ENCODE measurements around the gene SERPINB1. TPM values are rescaled to one million over a fixed set of nuclear protein-coding genes. Genes with fewer than 3 reads are reported as not detected.

The SERPINB1 gene
- total and polyA plus RNA-seq, 9 of the 15 experiments (the other 6 are each of a cell fraction or from before 2014, with no cell fraction given): 33.9 to 108 (median 63.8) TPM

GRCh38 chr6:2797564-2798031 is 44.1 kb downstream of the SERPINB1 start:
- H3K27me3 ChIP-seq (ENCODE audit: control insufficient read depth in 2 of 2, insufficient read depth in 2 of 2, low read length in 2 of 2): no peaks in the 10 kb centered on the region
- no peaks in the 10 kb centered on the region for H4K20me1 ChIP-seq (replicated peaks; ENCODE audit: control insufficient read depth, insufficient read depth, low read length)
- FAIRE-seq (no peak), ATAC-seq (peak; percentile 37), DNase-seq (ENCODE audit: extremely low read depth in 1 of 4, low spot score in 3 of 4) (peak in 1 of 4 experiments; percentile 30)
- no peaks in the 10 kb centered on the region for H3K36me3 ChIP-seq (ENCODE audit: control insufficient read depth, insufficient read depth, low read length)
- H3K9me1 ChIP-seq (ENCODE audit: control insufficient read depth, insufficient read depth, low read length): no peaks in the 10 kb centered on the region
- no peaks in the 10 kb centered on the region for H3K79me2 ChIP-seq (ENCODE audit: control insufficient read depth, insufficient read depth, low read length)
- ChIA-PET POLR2A (interaction anchor here (0.6 to 2.8 kb wide), 8 partner anchors 8 to 784 kb away, joined by 3 to 12 read pairs (median 4); partner anchors contain the start of gene SERPINB1), CTCF (ENCODE audit: low intra/inter-chr PET ratio) (no interaction called here)
- H3K9me3 ChIP-seq (replicated peaks; ENCODE audit: control insufficient read depth, insufficient read depth, low read depth, low read length): 0 out of 2 replicates have a peak, but pooled peaks cover 4% of the 10 kb centered on the region
- H3K4me2 ChIP-seq (ENCODE audit: insufficient read depth, low read length): no peak overlapping the region
- no TSS peak for BruUV-seq (replicated peaks)
- H2AFZ ChIP-seq (ENCODE audit: low read depth, low read length): peak overlapping the region; percentile 57; the same call in 1 of the 2 replicates
- H3K4me3 ChIP-seq: no peak overlapping the region
- H3K9ac ChIP-seq (ENCODE audit: insufficient read depth in 1 of 2, low read depth in 2 of 2, low read length in 2 of 2): peak overlapping the region in 1 of 2 experiments; percentile 11; a peak in 2 of 4 replicates
- intact Hi-C loops (cut with micrococcal nuclease) (no loop called here), in situ Hi-C loops (cut with MboI) (no loop called here)
- WGBS (ENCODE audit: insufficient coverage, low coverage, missing lambda C conversion rate): 27% methylated on average over 2 of the region's 3 CpGs
- peaks cover 13 to 16% of the 10 kb centered on the region in 2 experiments for H3K4me1 ChIP-seq (replicated peaks in 1 of 2; ENCODE audit: control insufficient read depth in 2 of 2, insufficient read depth in 2 of 2, low read length in 2 of 2)
- no peak overlapping the region for H3K27ac ChIP-seq (ENCODE audit: extremely low read depth, low read depth, low read length)
- peak; percentile 32; the same call in 1 of the 2 replicates for TF ChIP-seq ARID1B (IDR thresholded peaks at IDR 0.05)
- no peak for TF ChIP-seq POLR2G (IDR thresholded peaks at IDR 0.05; ENCODE audit: low read depth, low read length)
- peak; percentile 98 for TF ChIP-seq ZNF263 (CRISPR knock-in tag; IDR thresholded peaks at IDR 0.05; ENCODE audit: borderline replicate concordance)
- peak; percentile 58 for TF ChIP-seq L3MBTL2 (IDR thresholded peaks at IDR 0.05)
- TF ChIP-seq PCBP2 (IDR thresholded peaks at IDR 0.05; ENCODE audit: low read depth, low read length, poor library complexity, severe bottlenecking): peak; percentile 56
- TF ChIP-seq, protein P1, sequence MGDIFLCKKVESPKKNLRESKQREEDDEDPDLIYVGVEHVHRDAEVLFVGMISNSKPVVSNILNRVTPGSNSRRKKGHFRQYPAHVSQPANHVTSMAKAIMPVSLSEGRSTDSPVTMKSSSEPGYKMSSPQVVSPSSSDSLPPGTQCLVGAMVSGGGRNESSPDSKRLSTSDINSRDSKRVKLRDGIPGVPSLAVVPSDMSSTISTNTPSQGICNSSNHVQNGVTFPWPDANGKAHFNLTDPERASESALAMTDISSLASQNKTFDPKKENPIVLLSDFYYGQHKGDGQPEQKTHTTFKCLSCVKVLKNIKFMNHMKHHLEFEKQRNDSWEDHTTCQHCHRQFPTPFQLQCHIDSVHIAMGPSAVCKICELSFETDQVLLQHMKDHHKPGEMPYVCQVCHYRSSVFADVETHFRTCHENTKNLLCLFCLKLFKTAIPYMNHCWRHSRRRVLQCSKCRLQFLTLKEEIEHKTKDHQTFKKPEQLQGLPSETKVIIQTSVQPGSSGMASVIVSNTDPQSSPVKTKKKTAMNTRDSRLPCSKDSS (IDR thresholded peaks at IDR 0.05; ENCODE audit: low read depth, partially characterized antibody): no peak
- no peak for TF ChIP-seq ZC3H4 (CRISPR knock-in tag; IDR thresholded peaks at IDR 0.05; ENCODE audit: borderline replicate concordance)
- no peak for TF ChIP-seq NFXL1 (CRISPR knock-in tag; IDR thresholded peaks at IDR 0.05)
- no peak for TF ChIP-seq PBX2 (CRISPR knock-in tag; IDR thresholded peaks at IDR 0.05; ENCODE audit: low read depth)
- no peak for TF ChIP-seq PBX2 (tag; conservative IDR thresholded peaks at IDR 0.05; ENCODE audit: low read depth)
- TF ChIP-seq RBM22 (IDR thresholded peaks at IDR 0.05; ENCODE audit: low read depth, low read length, poor library complexity, severe bottlenecking): no peak
- TF ChIP-seq, protein P2, sequence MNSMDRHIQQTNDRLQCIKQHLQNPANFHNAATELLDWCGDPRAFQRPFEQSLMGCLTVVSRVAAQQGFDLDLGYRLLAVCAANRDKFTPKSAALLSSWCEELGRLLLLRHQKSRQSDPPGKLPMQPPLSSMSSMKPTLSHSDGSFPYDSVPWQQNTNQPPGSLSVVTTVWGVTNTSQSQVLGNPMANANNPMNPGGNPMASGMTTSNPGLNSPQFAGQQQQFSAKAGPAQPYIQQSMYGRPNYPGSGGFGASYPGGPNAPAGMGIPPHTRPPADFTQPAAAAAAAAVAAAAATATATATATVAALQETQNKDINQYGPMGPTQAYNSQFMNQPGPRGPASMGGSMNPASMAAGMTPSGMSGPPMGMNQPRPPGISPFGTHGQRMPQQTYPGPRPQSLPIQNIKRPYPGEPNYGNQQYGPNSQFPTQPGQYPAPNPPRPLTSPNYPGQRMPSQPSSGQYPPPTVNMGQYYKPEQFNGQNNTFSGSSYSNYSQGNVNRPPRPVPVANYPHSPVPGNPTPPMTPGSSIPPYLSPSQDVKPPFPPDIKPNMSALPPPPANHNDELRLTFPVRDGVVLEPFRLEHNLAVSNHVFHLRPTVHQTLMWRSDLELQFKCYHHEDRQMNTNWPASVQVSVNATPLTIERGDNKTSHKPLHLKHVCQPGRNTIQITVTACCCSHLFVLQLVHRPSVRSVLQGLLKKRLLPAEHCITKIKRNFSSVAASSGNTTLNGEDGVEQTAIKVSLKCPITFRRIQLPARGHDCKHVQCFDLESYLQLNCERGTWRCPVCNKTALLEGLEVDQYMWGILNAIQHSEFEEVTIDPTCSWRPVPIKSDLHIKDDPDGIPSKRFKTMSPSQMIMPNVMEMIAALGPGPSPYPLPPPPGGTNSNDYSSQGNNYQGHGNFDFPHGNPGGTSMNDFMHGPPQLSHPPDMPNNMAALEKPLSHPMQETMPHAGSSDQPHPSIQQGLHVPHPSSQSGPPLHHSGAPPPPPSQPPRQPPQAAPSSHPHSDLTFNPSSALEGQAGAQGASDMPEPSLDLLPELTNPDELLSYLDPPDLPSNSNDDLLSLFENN (IDR thresholded peaks at IDR 0.05; ENCODE audit: low read depth in 2 of 2, low read length in 2 of 2): no peak
- TF ChIP-seq BACH1 (tag; IDR thresholded peaks at IDR 0.05): no peak
- no peak for TF ChIP-seq GTF2E2 (tag; IDR thresholded peaks at IDR 0.05)
- TF ChIP-seq DPF2 (IDR thresholded peaks at IDR 0.05): no peak
